HL-60 (cell line): Measurements from ENCODE around the gene ETV7.
A peak's percentile ranks its signal among the peaks of the same experiment; 100 is the strongest.

Source experiments
- DNase-seq, 2 experiments: peaks; one replicate each; pipeline ENCODE4 v3.0.0-alpha.2; 2010 to 2020; ENCODE audit warnings: low read depth in 1 of 2, low spot score in 1 of 2
- H3K27ac ChIP-seq: fragments of 250-450 bp; sonication (Bioruptor Pico); replicated peaks from 2 replicates; pipeline ENCODE4 v1.5.1; 2020; ENCODE audit warnings: mild to moderate bottlenecking, moderate library complexity
- H3K27me3 ChIP-seq: fragments of 250-450 bp; sonication (Bioruptor Pico); 2 replicates; pipeline ENCODE4 v1.5.1; 2021; ENCODE audit warnings: mild to moderate bottlenecking, moderate library complexity; ENCODE audit not compliant: insufficient read depth, poor library complexity, severe bottlenecking
- H3K4me3 ChIP-seq: replicated peaks from 2 replicates; pipeline ENCODE4 v1.5.1; 2011; ENCODE audit warnings: mild to moderate bottlenecking, control low read depth, low read length; ENCODE audit not compliant: insufficient read depth
- GABPA ChIP-seq: IDR thresholded peaks from 2 replicates; pipeline ENCODE4 v1.6.1; 2012; ENCODE audit warnings: low read depth
- POLR2AphosphoS5 ChIP-seq: IDR thresholded peaks from 2 replicates; pipeline ENCODE4 v1.6.1; 2012; ENCODE audit warnings: low read depth
- SPI1 ChIP-seq: IDR thresholded peaks from 2 replicates; pipeline ENCODE4 v1.6.1; 2012; ENCODE audit warnings: low read depth, mild to moderate bottlenecking, borderline replicate concordance
- TF ChIP-seq, protein P1 (sequence below): IDR thresholded peaks from one replicate; pipeline ENCODE4 v1.5.1; 2011; ENCODE audit warnings: low read length, control low read depth, inconsistent platforms; ENCODE audit not compliant: insufficient read depth
- TF ChIP-seq, protein P2 (sequence below): IDR thresholded peaks from 2 replicates; pipeline ENCODE4 v1.6.1; 2012; ENCODE audit warnings: low read depth; ENCODE audit not compliant: insufficient replicate concordance

The ETV7 gene

DNA sequence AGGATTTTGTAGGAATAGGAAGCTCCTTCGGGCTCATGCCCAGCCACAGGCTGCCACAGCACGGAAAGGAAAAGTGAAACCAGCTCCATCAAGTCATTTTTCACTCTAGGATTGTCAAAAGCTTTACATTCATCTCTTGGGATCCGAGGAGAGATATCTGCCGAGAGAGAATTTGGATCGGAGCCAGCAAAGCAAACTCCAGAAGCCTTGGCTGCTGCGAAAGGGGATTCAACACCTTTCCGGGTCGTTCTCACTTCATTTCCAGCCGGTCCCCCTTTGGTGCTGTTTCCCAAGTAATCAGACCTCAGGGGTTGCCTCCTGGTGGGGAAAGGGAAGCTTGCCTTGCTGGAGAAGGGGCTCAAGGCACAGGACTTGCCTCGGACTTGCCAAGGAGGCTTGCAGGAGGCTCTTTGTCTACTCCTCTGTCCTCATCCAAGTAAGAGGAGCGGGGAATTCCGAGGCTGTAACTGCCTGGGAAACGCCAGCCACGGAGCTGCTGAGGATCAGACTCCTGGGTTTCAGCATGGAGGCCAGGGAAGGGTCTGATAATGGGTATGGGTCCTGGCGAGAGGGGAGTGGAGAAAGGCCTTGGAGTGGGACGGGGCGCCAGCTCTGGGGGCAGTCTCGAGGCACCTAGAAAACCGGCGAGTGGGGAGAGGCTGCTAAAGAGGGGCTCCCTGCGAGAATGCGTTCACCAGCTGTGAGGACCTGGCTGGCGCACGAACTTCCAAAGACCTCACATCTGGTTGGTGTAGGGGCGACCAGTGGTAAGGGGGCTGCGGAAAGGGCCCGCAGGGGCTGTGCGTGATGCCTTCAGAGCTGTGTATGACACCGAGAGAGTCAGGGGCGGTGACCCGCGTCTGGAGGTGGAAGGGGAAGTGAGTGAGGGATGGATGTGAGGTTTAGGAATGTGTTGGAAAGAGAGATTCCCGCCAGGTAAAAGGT, 702 bp downstream of the ETV7 start:
- TF ChIP-seq, protein P1, sequence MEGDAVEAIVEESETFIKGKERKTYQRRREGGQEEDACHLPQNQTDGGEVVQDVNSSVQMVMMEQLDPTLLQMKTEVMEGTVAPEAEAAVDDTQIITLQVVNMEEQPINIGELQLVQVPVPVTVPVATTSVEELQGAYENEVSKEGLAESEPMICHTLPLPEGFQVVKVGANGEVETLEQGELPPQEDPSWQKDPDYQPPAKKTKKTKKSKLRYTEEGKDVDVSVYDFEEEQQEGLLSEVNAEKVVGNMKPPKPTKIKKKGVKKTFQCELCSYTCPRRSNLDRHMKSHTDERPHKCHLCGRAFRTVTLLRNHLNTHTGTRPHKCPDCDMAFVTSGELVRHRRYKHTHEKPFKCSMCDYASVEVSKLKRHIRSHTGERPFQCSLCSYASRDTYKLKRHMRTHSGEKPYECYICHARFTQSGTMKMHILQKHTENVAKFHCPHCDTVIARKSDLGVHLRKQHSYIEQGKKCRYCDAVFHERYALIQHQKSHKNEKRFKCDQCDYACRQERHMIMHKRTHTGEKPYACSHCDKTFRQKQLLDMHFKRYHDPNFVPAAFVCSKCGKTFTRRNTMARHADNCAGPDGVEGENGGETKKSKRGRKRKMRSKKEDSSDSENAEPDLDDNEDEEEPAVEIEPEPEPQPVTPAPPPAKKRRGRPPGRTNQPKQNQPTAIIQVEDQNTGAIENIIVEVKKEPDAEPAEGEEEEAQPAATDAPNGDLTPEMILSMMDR: no peak
- peak; percentile 40; the same call in 1 of the 2 replicates for TF ChIP-seq SPI1
- Histone ChIP-seq H3K4me3 (peak overlapping the region; percentile 39), H3K27me3 (peaks cover 28% of the 10 kb centered on the region), H3K27ac (no peak overlapping the region)
- no peak for DNase-seq

DNA sequence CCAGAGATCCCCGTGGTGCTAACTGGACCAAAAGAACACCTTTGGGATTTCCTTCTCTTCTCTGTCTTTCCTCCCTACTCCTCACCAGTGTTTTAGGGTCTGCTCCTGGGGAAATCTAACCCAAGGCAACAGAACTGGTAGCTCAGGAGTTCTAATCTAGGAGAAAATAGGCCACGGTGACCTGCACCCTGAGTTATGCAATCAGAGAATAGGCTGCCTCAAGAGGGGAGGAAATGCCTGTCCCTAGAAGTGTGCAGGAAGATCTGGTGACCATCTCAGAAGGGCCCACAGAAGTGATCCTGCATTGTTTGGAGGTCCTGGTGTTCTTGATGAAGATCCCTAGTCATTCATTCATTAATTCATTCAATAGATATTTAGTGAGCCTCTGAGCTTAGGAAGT, 3.4 kb downstream of the ETV7 start:
- Histone ChIP-seq H3K27ac (no peak overlapping the region), H3K27me3 (peaks cover 28% of the 10 kb centered on the region), H3K4me3 (no peak overlapping the region)
- no peak for DNase-seq
- no peak for TF ChIP-seq GABPA
- TF ChIP-seq, protein P1: no peak
- no peak for TF ChIP-seq POLR2AphosphoS5
- TF ChIP-seq, protein P2, sequence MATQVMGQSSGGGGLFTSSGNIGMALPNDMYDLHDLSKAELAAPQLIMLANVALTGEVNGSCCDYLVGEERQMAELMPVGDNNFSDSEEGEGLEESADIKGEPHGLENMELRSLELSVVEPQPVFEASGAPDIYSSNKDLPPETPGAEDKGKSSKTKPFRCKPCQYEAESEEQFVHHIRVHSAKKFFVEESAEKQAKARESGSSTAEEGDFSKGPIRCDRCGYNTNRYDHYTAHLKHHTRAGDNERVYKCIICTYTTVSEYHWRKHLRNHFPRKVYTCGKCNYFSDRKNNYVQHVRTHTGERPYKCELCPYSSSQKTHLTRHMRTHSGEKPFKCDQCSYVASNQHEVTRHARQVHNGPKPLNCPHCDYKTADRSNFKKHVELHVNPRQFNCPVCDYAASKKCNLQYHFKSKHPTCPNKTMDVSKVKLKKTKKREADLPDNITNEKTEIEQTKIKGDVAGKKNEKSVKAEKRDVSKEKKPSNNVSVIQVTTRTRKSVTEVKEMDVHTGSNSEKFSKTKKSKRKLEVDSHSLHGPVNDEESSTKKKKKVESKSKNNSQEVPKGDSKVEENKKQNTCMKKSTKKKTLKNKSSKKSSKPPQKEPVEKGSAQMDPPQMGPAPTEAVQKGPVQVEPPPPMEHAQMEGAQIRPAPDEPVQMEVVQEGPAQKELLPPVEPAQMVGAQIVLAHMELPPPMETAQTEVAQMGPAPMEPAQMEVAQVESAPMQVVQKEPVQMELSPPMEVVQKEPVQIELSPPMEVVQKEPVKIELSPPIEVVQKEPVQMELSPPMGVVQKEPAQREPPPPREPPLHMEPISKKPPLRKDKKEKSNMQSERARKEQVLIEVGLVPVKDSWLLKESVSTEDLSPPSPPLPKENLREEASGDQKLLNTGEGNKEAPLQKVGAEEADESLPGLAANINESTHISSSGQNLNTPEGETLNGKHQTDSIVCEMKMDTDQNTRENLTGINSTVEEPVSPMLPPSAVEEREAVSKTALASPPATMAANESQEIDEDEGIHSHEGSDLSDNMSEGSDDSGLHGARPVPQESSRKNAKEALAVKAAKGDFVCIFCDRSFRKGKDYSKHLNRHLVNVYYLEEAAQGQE: no peak
- no peak for TF ChIP-seq SPI1

DNA sequence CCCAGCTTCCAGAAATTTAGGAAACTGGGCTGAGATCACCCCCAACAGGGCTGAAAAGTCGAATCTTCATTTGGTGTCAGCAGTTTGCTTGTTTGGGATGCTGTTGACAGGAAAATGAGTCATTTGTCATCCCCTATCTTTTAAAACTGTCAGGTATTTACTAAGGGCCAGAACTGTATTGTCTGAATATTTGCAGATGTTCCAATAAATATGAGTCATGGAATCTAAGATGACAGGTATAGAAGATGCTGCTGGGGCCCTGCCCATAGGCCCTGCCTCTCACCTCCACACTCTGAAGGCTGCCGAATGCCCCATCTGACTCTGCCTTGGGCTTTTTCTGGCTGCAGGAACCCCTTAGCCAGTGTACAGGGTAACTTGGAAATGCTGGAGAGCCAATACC, 3.9 kb downstream of the ETV7 start:
- TF ChIP-seq POLR2AphosphoS5: no peak
- no peak for TF ChIP-seq SPI1
- TF ChIP-seq, protein P1: no peak
- no peak for TF ChIP-seq GABPA
- TF ChIP-seq, protein P2: no peak
- Histone ChIP-seq H3K27ac (no peak overlapping the region), H3K27me3 (peaks cover 28% of the 10 kb centered on the region), H3K4me3 (no peak overlapping the region)
- DNase-seq: no peak
